H1 (cell line): ENCODE results near the gene MCF2L. TPM values are rescaled to one million over a fixed set of nuclear protein-coding genes. Genes with fewer than 3 reads are reported as not detected.

ENCODE experiments used
- CHD7 ChIP-seq: fragments of 300-600 bp; sonication (generic); IDR thresholded peaks from 2 replicates; pipeline ENCODE4 v1.7.1; 2012; ENCODE audit warnings: low read length, moderate library complexity, mild to moderate bottlenecking, inconsistent platforms; ENCODE audit not compliant: insufficient replicate concordance
- EGR1 ChIP-seq: IDR thresholded peaks from 2 replicates; pipeline ENCODE4 v1.6.1; 2011; ENCODE audit warnings: low read depth, low read length, borderline replicate concordance
- HDAC2 ChIP-seq, 2 experiments: fragments of 300-600 bp in 1 of 2; sonication (generic) in 1 of 2; IDR thresholded peaks; 2 replicates each; pipeline ENCODE4 v1.6.1; 2011 to 2012; ENCODE audit warnings: low read depth in 2 of 2, low read length in 2 of 2, mild to moderate bottlenecking in 2 of 2, moderate library complexity in 2 of 2, borderline replicate concordance in 1 of 2, inconsistent platforms in 1 of 2
- KDM4A ChIP-seq: IDR thresholded peaks from one replicate; pipeline ENCODE4 v1.7.1; 2012; ENCODE audit warnings: low read depth, mild to moderate bottlenecking, moderate library complexity, low read length, inconsistent platforms; ENCODE audit not compliant: severe bottlenecking
- MAFK ChIP-seq: IDR thresholded peaks from 2 replicates; pipeline ENCODE4 v1.6.1; 2012; ENCODE audit warnings: low read depth, mild to moderate bottlenecking, improper control_type of control experiment, low read length
- POLR2AphosphoS5 ChIP-seq: IDR thresholded peaks from 2 replicates; pipeline ENCODE4 v1.6.1; 2011; ENCODE audit warnings: low read depth, low read length
- SP4 ChIP-seq: IDR thresholded peaks from 2 replicates; pipeline ENCODE4 v1.6.1; 2012; ENCODE audit warnings: low read length, inconsistent platforms
- SRF ChIP-seq: IDR thresholded peaks from 2 replicates; pipeline ENCODE4 v1.6.1; 2011; ENCODE audit warnings: mild to moderate bottlenecking, low read depth, low read length, moderate library complexity
- SUZ12 ChIP-seq: fragments of 200-600 bp; sonication (generic); IDR thresholded peaks from 2 replicates; pipeline ENCODE4 v1.6.1; 2012; ENCODE audit warnings: mild to moderate bottlenecking, inconsistent platforms, low read length, moderate library complexity, mixed read lengths
- TBP ChIP-seq: IDR thresholded peaks from 2 replicates; pipeline ENCODE4 v1.6.1; 2011; ENCODE audit warnings: low read depth, low read length, improper control_type of control experiment
- TEAD4 ChIP-seq: IDR thresholded peaks from 2 replicates; pipeline ENCODE4 v1.6.1; 2012; ENCODE audit warnings: low read depth, low read length, inconsistent platforms, mixed read lengths
- polyA plus RNA-seq, 7 experiments: library from polyadenylated mRNA; depleted of rRNA in 3 of 7; stranded (reverse) in 5 of 7; unstranded in 2 of 7; fragments of >200 nt in 5 of 7; fragments of 200-250 nt in 2 of 7; gene quantifications; 1 replicate in 5 of 7; 2 replicates in 1 of 7; 4 replicates in 1 of 7; pipeline versions ENCODE4 v1.2.1 to v1.2.3, GENCODE V29; 2011 to 2013; ENCODE audit warnings: missing spikeins in 2 of 7, mixed read lengths in 2 of 7
- total RNA-seq: library from RNA; stranded (reverse); fragmentation: NEBNext Ultra II Directional; extraction: Animal tissue kit (Norgen Biotek cat#: 25700); gene quantifications from 2 replicates; pipeline ENCODE4 v1.2.1, GENCODE V29; 2021

The MCF2L gene
- total and polyA plus RNA-seq, 2 of the 8 experiments (the other 6 are each of a cell fraction or from before 2014, with no cell fraction given), result 10.1 to 24.4 TPM

DNA sequence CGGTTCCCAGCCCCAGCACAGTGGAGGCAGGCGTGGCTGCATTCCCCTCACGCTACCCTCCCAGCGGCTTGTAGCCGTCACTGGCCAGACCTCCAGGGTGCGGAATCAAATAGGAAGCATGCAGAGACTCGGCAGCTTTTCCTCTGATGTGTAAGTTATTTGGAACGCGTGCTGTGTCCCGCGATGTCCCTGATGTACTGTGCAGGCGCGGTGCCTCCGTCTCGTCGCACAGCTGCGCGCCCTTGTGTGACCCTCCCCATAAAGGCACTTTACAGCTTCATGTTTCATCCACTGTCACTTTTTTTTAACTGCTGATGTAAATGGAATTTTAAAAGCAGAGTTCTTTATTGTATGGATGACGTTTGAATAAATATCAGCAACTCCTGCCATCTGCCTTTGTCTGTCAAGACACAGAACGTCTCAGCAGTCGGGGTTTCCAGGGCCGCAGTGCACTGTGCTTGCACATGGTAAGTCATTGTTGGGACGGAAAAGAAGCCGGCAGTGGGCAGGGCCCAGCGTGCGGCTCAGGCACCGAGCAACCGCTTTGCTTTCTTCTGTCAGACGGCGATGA lies 129.2 kb downstream of the MCF2L start (continued):
- no peak for TF ChIP-seq CHD7
- no peak for TF ChIP-seq TEAD4
- TF ChIP-seq SRF, result no peak
- TF ChIP-seq SP4, result no peak
- TF ChIP-seq EGR1, result no peak
- TF ChIP-seq SUZ12, result no peak
- no peak for TF ChIP-seq HDAC2 (IDR thresholded peaks at IDR 0.05; ENCODE audit: borderline replicate concordance in 1 of 2, low read depth in 2 of 2, low read length in 2 of 2)
- no peak for TF ChIP-seq KDM4A
- TF ChIP-seq POLR2AphosphoS5, result no peak
- TF ChIP-seq TBP, result no peak
- TF ChIP-seq MAFK, result no peak
- TF ChIP-seq, all 59 proteins: peak for 0
